ENCODE results near the gene FCER1A.
A peak's percentile ranks its signal among the peaks of the same experiment; 100 is the strongest.
"Not testable (repeated sequence)": the region's sequence is repeated elsewhere in the genome, so short reads cannot be mapped to it uniquely, and the experiment has no call there.

Gene FCER1A

DNA sequence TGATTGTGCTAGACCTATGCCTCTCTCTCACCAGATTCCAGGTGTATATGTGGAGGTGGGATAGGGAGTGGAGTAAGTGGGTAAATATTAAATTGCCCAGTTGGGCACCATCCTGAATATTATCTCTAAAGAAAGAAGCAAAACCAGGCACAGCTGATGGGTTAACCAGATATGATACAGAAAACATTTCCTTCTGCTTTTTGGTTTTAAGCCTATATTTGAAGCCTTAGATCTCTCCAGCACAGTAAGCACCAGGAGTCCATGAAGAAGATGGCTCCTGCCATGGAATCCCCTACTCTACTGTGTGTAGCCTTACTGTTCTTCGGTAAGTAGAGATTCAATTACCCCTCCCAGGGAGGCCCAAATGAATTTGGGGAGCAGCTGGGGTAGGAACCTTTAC is at the start of gene FCER1A:
FCER1A (plus strand) TSS at position 242 of the 400 bp plus-strand sequence; CDS start at position 271, 29 bp downstream.
- DNase-seq (ENCODE audit: low spot score) = no peak

DNA sequence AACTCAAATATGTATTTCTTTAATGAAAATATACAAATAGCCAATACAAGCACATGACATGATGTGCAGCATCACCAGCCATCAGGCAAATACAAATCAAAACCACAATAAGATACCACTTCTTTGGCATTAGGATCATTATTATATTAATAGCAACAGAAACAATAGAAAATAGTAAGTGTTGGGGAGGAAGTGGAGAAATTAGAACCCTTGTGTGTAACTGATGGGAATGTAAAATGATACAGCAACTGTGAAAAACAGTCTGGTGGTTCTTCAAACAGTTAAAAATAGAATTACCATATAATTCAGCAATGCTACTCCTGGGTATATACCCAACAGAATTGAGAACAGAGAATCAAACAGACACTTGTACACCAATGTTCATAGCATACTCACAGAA is 40.8 kb upstream of the FCER1A start:
- no peak for DNase-seq (ENCODE audit: low spot score)

DNA sequence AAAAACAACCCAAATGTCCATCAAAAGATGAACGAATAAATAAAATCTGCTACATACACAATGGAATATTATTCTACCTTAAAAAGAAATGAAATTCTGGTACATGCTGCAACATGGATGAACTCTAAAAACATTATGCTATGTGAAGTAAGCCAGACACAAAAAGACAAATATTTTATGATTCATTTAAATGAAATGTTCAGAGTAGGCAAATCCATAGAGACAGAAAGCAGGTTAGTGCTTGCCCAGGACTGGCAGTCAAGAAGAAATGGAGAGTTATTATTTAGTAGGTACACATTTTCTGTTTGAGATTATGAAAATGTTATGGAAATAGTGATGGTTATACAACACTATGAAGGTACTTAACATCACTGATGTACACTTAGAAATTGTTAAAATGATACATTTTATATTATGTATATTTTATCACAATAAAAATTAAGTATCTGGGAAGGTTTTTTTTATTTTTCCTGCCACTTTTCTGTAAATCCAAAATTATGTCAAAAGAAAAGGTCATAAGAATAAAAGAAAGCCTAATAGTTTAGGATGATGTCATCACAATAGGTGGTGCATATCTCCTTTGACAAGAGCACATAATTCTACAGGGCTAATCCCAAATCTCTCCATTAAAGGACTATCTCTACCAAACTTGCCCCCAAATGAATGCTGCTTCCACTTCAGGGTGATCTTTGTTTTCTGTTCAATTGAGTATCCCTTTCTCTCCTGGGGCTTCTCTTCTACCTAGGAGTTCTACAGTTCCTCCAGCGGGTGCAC is 40.2 kb upstream of the FCER1A start:
- no peak for DNase-seq (ENCODE audit: low spot score)

DNA sequence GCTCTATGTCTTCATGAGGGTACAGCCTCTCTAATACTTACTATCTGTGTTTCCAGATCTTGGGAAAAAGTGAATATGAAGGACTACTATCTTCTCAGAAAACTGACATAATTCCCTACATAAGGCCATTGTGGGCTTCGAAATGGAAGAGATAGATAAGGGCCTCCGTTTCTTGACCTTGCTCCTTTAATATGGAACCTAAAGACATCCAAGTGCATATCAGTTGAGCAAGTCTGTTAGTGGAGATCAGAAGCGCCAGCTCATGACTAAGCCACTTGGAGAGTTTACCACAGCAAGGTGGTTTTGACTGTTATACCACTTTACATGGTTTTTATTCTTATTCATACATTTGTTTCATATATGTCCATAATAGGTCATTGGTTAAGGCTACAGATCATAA is 35.3 kb upstream of the FCER1A start:
- DNase-seq (ENCODE audit: low spot score) = no peak

DNA sequence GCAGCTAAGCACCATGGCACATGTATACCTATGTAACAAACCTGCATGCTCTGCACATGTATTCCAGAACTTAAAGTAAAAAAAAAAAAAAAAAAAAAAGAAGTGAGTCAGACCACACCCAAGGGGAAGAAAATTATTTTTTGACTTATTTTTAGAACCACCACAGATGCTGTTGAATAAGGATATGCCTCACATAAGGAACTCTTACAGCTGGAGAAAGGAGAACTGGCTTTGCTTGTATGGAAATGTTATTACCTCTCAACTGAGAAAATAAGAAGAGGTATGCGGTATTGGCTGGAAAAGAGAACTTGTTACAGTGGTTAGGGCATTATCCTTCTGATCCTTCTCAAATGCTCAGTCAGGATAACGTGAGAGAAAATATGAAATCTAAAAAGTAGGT is 27.5 kb upstream of the FCER1A start:
- DNase-seq (ENCODE audit: low spot score) = no peak

DNA sequence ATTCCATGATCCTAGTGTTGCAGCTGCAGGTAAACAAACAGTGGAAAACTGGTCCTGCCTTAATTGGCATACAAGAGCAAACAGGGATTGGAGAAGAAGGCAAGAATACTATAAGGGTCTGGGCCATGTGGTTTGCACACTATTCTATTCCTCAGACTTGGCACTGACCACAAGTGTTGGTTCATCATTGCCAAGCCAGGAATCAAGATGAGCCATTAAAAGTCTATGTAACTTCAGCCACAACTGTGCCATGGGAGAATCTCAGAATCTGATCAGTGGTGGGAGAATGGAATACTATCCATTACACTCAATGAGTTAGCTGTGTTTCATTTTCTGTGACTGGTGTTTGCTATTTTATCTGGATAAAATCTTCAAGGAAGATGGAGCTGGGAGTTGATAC is 26.2 kb upstream of the FCER1A start:
- DNase-seq (ENCODE audit: low spot score) = no peak

DNA sequence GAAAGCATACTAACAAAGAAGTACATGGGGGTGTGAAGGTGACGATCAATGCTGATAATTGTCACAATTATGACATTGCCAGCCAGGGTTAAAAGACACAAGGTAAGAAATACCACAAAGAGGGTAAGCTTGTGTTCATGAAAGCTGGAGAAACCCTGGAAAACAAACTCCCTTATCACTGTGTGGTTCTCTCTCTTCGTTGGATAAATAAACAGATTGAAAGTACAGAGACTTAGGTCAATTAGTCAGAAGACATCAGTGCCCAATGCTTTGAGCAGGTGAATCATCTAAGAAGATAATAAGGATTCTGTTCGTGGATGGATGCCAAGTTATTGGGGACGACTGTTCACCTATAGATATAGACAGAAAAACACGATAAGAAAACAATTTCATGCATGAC is 22.4 kb upstream of the FCER1A start:
- no peak for DNase-seq (ENCODE audit: low spot score)

DNA sequence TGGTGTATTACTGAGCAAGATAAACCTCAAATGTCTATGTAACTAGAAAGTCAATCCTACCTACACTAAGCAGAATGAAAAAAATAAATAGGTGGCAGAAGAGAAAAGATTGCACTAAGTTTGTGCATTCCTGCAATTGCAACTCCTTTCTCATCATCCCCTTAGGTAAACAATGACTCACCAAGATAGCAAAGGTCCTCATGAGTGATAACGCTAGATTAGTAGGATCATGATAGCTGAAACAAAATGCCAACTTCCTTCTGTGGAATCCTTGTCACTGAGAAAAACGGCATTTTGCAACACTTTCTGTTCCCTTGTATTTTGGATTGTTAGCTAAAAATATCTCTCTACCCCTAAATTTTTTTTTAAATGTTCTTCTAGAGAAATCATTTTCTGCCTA is 20.0 kb upstream of the FCER1A start:
- peak; percentile 5 for DNase-seq (ENCODE audit: low spot score)

DNA sequence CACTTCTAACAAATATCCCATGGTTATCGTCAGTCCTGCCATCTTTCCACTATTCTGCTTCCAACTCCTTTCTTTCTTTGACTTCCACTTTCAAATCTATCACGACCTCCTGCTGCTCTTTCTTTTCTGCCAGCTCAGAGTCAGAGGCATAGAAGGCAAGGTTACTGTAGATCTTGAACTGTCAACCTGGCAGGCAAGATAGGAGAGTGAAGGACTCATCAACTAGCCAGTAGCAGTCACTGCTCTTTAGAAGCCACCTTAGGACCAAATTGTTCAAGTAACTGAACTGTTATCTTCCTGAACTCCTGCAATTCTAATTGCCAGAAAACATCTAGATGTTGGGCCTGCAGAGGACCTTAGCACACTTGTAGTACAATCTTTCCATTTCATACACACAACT is 13.1 kb upstream of the FCER1A start:
- no peak for DNase-seq (ENCODE audit: low spot score)

DNA sequence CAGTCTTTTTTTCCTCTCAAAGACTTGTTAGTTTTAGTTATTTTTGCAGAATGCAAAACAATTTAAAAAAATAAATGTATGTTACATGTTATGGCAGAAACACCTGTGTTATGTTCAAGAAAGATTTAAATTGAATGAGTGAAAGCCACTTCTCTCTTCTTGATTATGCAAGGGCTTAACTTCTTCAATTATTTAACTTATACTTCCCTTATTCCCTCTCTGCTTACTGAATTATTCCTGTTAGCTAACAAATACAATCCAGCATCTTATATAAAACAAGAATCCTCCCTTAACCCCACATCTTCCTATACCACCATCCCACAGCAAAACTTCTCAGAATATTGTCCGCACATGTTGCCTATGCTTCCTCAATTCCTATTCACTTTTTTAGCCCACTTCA is 10.7 kb upstream of the FCER1A start:
- no peak for DNase-seq (ENCODE audit: low spot score)

DNA sequence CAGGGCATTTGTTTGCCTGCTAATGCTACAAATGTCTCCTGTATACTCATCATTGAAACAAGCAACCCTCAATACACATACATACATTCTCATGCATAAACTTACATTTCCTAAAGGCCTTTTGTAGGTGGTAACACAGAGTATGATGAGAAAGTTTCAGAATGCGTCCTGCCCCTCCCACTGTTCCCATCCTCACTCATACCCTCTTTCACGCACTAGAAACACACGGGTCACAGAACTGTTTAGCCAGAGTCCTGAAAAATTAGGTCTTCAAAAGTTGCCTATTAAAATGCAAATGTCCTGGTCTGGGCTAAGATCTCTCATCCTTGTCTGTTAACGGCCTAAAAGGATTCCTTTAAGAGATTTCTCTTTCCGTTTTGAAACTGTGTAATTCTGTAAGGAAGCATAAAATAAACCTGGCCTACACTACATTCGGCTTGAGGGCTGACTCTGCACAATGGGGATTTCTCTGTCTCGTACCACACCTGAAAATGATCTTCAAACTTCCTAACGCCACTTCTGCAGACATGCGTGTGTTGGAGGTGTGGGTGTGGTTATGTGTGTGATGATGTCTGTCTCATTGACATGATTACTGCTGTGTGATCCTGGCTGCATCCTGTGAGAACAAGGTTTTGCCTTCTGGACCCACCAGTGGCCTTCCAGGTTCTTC is 5.3 kb upstream of the FCER1A start:
- DNase-seq (ENCODE audit: low spot score) = no peak

DNA sequence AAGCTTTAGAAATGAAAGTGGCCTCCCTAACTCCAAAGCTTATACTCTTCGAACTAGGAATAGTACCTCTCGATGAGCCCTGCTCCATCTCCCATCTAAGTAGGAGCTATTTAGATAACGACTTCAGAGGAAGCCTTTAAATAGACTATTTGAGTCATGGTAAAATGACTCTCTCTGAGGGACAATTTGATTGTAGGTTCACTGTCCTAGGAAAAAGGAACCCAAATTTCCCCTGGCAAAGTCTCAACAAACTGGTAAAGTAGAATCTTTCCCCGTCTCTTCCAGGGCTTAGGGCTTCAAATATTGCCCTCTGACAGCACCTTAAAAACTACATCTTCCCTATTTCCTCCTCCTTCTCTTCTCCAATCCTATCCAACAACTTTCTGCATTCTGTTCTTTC is 2.0 kb upstream of the FCER1A start:
- no peak for DNase-seq (ENCODE audit: low spot score)

DNA sequence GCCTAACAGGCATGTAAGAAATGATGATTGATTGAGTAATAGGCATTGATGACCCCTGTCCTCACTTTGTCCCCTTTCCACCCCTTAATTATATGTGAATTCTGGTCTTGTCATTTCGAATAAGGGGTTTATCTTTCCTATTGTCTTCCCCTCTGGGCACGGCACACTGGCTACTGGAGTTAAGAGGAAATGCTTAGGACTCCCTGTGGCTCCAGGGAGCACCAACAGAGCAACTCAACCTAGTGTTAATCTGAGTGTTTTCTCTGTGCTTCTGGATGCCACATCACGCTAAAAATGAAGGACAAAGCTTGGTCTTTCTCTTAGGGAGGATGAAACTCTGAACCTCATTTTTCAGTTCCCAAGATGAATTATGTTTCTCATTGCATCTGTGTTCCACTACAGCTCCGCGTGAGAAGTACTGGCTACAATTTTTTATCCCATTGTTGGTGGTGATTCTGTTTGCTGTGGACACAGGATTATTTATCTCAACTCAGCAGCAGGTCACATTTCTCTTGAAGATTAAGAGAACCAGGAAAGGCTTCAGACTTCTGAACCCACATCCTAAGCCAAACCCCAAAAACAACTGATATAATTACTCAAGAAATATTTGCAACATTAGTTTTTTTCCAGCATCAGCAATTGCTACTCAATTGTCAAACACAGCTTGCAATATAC is 5.3 kb downstream of the FCER1A start:
- no peak for DNase-seq (ENCODE audit: low spot score)

DNA sequence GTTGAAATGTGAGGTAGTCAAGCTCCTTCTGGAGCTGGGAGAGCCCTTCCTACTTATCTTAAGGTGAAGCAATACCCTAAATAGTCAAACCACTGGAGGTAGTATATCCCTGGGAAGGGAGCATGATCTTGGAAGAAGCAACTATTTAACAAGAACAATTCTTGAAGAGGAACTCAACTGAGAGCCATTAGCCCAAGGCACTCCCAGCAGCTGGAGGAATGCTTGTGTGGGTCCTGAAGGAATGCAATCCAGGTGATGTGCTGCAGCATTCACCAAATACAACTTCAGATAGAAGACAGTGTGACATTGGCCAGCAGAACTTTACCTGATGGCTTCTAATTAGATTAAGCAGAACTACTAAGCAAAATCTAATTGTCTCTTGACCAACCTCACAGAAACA is 9.5 kb downstream of the FCER1A start:
- DNase-seq (ENCODE audit: low spot score) = no peak

DNA sequence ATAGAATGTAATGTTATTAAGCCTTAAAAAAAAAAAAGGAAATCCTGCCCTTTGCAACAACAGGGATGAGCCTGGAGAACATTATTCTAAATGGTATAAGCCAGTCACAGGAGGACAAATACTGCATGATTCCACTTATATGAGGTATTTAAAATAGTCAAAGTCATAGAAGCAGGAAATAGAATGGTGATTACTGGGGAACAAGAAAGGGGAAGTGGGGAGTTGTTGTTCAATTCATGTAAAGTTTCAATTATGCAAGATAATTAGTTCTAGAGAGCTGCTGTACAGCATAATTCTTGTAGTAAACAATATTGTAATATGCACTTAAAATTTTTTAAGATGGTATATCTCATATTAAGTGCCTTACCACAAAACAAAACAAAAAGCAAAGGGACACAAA is 13.2 kb downstream of the FCER1A start:
- DNase-seq (ENCODE audit: low spot score) = no peak

DNA sequence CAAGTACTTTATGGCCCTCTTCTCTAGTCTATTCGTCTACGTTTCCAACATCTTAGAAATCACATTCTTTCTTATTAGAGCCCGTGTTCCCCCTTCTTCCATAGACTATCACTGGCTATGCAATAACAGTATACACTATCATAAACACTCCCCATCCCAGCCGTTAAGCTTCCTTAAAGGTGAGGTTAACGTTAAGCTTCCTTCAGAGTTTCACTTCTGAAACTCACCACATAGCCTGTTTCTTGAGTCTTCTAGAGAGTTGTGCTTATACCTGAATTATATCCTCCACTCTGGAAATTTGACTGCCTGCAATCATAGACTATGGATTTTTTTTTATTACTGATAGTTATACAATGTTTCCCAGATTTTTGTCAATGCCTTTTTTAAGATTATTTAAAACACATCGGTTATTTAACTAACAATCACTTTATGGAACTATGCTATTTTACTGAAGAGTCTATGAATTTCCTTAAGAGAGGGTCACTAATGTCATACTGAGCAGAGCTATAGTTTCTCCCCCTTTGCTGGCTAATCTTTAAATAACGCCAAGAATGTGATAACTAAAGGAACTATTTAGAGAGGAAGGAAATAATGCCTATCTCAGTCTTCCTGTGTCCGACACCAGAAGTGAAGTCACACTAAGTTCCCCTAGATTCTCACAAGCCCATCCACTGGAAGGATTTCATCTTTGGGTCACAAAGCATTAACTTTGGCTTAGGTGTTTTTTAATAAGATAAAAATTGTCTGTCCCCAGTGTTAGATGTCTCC is 16.8 kb downstream of the FCER1A start:
- DNase-seq (ENCODE audit: low spot score) = no peak

DNA sequence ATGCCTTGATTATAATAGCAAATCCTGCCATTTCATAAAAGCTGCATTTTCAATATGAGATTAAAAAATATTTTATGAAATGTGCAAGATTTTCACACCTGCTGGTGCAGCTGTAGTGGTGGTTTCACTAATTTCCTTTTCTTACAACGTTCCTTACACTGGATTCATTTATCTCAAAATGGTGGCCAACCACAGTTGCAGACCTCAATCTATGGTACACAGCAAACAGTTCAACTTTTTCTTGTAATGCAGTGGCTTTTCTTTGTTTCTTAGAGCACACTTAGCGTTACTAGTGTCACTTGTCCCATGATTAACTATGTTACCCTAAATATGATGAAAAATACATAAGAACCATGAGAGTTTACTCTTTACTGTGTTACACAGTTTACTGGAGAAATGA is 32.7 kb downstream of the FCER1A start:
- DNase-seq (ENCODE audit: low spot score) = no peak

DNA sequence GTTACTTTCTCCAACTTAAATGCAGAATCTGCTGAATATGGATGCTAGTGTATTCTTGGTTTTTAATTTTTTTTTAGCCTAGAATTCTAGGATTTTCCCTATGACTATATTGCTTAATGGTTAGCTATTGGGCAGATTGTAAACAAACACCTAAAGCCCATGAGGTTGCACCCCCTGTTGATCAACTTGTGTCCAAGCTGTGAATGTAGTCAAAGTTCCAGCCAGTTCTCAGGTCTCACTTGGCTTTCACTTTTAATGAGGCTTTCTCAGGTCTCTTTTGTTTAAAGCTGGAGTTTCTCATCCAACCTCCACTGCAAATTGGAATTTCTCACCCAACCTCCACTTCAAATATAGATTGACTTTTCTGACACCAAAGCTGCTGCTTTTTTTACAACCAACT is 35.9 kb downstream of the FCER1A start:
- no peak for DNase-seq (ENCODE audit: low spot score)

DNA sequence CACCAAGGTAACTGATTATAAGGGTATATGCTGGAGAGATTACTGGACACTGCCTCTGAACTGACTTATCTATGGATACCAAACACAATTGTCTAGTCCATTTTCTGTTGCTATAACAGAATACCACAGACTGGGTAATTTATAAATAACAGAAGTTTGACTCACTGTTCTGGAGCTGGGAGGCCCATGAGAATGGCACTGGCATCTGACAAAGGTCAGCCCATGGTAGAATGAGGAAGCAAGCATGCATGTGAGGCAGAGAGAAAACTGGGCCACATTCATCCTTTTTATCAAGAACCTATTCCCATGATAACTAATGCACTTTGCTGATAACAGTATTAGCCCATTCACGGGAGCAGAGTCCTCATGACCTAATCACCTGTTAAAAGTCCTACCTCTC is 37.4 kb downstream of the FCER1A start:
- no peak for DNase-seq (ENCODE audit: low spot score)

DNA sequence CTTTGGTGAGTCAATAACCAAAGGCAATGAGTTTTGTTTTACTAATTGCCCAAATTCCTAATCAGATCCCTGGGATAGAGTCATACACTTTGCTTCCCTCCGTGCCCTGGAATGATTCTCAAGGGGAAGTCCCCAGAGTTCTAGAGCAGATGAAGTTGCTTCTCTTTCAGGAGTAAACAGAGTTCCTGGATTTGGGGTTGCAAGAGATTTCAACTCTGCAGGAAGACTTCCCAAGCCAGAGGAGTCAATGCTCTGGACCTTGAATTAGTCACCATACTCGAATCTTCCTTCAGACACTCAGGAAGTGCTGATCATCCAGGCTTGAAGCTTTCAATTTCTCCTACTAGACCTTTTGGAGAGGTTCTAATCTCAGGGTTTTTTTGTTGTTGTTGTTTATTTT is 39.6 kb downstream of the FCER1A start:
- DNase-seq (ENCODE audit: low spot score) = no peak

DNA sequence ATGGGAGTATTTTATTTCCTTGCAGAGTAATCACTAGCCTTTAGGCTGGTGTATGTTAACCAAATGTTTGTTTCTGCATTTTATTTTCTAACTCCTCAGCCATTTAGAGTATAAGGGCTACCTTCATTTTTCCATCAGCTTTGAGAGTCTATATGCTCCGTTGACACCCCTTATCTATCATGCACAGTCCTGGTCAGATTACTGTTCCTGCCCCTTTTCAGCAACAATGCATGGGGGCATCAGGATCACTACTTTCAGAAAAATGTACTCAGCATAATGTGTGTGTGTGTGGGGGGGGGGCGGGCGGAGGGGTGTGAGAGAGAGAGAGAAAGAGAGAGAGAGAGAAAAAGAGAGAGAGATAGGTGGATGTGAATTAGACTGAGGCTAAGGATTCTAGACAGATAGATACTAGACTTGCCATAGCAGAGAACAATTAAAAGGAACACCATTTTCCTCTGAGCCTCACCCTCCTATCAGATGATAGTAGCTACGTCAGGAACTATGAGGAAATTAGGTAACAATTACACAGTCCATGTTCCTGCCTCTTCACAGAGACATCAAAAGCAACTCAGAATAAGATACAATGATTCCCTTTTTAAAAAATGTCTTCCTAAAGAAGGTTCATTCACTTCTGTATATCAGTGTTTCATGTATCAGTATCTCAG is 40.8 kb downstream of the FCER1A start:
- no peak for DNase-seq (ENCODE audit: low spot score)

DNA sequence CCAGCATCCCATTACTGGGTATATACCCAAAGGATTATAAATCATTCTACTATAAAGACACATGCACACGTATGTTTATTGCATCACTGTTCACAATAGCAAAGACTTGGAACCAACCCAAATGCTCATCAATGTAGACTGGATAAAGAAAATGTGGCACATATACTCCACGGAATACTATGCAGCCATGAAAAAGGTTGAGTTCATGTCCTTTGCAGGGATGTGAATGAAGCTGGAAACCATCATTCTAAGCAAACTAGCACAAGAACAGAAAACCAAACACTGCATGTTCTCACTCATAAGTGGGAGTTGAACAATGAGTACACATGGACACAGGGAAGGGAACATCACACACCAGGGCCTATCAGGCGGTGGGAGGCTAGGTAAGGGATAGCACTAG is 47.2 kb downstream of the FCER1A start:
- not testable (repeated sequence) for DNase-seq (ENCODE audit: low spot score)
